ENCODE data around the gene DARS2.

DNA sequence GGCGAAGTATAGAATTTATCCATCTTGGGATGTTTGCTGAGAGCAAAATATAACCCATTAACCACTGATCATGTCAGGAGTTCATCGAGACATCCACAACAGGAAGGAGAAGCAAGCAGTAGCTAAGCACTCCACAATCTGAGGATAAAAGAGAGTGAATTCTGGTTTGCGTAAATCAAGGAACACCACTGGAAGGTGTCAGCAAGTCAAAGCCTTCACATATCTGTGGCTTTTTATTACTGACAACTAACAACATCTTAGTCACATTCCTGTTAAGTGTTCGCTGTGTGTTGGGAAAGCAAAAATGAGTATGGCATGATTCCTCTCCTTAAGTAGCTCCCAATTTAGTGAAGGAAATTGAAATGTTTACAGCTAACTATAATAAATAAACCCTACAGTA, 44.5 kb upstream of the DARS2 start:
- TF ChIP-seq, protein P1, sequence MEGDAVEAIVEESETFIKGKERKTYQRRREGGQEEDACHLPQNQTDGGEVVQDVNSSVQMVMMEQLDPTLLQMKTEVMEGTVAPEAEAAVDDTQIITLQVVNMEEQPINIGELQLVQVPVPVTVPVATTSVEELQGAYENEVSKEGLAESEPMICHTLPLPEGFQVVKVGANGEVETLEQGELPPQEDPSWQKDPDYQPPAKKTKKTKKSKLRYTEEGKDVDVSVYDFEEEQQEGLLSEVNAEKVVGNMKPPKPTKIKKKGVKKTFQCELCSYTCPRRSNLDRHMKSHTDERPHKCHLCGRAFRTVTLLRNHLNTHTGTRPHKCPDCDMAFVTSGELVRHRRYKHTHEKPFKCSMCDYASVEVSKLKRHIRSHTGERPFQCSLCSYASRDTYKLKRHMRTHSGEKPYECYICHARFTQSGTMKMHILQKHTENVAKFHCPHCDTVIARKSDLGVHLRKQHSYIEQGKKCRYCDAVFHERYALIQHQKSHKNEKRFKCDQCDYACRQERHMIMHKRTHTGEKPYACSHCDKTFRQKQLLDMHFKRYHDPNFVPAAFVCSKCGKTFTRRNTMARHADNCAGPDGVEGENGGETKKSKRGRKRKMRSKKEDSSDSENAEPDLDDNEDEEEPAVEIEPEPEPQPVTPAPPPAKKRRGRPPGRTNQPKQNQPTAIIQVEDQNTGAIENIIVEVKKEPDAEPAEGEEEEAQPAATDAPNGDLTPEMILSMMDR (IDR thresholded peaks at IDR 0.05; ENCODE audit: insufficient read depth, low read depth, low read length): no peak
- no peak for TF ChIP-seq EZH2 (IDR thresholded peaks at IDR 0.05; ENCODE audit: insufficient read depth, low read length)
